Esophagus mucosa (tissue), 1 donor: ENCODE measurements around the gene SELENOO. TPM values are rescaled to one million over a fixed set of nuclear protein-coding genes. Genes with fewer than 3 reads are reported as not detected.

Experiments used
- ATAC-seq: fragments of 200-7000 bp; cut with Tn5 transposase; one replicate; pipeline ENCODE4 v1.9.1; 2020
- total RNA-seq: library from RNA; stranded (reverse); gene quantifications from one replicate; pipeline ENCODE4 v1.2.4, GENCODE V29; 2023
- donor health status: DM: yes; HTN: yes; CAD: no.

SELENOO gene
- total RNA-seq, 1 donor from 2014 or later, result 13.3 TPM

DNA sequence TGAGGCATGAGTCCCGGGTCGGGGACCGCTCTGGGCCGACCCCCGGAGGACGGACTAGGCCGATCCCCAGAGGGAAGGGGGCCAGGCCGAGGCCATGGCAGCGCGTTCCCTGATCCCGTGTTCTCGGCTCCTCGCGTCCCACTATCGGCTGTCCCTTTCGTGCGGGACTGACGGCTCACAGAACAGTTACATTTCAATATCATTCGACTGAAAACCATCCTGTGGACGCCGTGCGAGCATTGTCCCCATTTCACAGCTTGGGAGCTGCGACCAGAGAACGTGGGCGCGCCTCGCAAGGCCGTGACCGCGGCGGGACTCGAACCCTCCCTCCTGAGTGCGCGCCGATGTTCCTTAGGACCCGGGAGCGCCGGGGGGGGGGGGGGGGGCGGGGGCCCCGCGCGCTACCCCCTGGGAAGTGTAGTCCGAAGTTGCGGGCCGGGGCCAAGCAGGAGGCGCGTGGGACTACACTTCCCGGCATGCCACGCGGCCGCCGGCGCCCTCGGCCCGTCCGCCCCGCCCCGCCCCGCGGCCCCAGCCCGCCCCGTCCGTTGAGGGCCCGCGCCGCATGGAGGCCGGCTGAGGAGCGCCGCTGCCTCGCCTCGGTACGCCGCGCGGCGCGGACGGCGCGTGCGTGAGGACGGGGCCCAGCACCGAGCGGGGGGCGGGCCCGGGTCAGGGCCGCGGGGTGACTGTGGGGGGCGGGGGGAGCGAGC lies 15.3 kb upstream of the SELENOO start, which contains the start of gene TRABD:
TSS of gene TRABD (plus strand) at position 539 of the 713 bp plus-strand sequence. CDS start 7,148 bp downstream, outside the sequence.
- peak; percentile 74 for ATAC-seq

GRCh38 chr22:50186181-50186714 lies 14.6 kb upstream of the SELENOO start:
- no peak for ATAC-seq

- peak; percentile 1 for ATAC-seq
Observed at GRCh38 chr22:50186761-50187523, 13.9 kb upstream of the SELENOO start.

DNA sequence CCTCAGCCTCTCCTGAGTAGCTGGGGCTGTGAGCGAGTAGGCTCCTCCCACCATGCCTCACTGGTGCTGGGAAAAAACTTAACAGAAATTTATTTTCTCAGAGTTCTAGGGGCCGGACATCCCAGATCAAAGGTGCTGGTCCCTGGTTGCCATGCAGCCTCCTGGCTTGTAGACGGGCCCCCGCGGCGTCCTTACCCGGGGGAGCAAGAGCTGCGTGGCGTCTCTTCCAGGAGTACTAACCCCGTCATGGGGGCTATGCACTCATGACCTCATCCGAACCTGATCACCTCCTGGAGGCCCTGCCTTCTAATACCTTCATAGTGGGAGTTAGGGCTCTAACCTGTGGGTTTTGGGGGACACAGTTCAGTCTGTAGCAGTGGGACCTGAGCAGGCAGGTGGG lies 12.5 kb upstream of the SELENOO start:
- no peak for ATAC-seq

- no peak for ATAC-seq
Observed at GRCh38 chr22:50189184-50189848, 11.5 kb upstream of the SELENOO start.

DNA sequence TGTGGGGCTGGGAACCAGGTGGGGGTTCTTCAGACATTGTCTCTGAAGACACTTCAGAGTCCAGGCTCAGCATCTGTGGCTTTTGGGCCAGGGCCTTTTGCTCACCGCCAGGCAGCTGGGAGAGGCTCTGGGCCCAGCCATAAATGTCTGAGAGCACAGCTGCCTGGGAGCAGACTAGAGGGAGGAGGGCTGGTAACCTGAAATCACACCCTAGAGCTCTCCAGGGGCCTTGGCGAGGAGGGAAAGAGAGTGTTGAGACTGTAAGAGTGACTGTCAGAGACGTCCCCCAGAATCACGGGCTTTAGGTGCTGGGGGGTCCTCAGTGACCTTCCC lies 11.0 kb upstream of the SELENOO start:
- ATAC-seq, result peak; percentile 1

DNA sequence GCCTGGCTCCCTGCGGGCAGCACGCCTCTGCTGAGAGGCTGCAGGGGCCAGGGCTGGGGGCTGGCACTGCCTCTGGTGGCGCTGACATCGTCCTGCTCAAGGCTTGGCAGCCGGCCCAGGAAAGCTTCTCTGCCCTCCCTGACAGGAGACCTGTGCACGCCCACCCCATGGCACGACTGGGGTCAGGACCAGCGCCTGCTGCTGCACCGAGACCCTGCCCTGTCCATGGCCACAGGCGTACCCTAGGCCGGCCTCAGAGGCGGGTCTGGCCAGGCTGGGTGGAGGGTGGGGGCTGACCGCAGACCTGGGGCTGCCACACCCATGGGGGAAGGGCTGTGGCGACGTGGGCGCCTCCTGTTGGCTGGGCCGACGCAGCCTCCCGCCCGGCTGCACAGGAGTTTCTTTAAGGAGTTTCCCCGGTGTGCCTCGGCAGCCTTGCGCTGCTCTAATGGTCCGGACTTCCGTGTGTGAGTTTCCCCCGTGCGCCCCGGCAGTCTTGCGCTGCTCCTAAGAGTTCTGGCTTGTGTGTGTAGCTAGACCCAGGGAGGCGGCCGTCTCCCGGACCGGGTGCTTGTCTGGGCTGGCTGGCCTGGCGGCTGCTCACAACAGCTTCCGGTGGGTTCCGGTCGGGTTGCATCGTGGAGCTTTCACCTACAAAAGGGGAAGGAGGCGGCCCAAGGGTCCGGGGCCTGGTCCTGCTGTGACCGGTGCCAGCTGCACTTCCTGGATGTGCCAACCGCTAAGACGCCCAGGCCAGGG lies 10.4 kb upstream of the SELENOO start:
- peak; percentile 68 for ATAC-seq

- peak; percentile 3 for ATAC-seq
Observed at GRCh38 chr22:50190941-50191741, 9.7 kb upstream of the SELENOO start.

DNA sequence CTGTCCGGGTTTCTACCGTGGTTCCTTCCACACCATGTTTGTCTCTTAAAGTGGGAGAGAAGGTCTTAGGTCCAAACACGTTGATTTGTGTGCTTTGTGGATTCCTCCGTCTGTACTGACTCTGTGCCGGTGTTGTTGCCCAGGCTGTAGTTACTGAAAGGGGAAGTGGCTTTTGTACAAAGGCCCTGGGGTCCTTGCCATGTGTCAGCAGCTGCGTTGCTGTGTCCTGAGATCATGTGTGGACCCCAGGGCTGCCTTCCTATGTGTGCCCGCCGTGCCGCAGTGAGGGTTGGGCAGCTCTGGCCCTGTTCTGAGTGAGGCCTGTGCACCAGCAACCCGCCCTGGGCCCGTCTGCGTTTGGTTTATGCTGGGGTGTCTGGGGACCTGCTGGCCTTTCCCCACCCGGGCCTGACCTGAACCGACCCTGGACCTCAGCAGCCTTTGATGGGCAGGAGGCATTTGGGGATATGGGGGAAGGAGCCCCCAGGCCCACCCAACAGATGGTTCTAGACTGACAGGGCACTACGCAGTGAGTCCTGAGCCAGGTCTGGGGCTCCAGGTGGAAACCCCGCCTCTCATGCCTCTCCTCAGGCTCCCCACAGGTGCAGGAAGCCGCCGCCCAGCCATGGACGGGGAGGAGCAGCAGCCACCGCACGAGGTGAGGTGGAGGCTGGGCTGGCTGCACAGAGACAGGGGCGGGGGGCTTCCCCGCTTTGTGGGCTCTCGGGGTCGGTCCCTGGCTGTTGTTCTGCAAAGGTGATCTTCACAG lies 8.2 kb upstream of the SELENOO start:
- ATAC-seq, result no peak

DNA sequence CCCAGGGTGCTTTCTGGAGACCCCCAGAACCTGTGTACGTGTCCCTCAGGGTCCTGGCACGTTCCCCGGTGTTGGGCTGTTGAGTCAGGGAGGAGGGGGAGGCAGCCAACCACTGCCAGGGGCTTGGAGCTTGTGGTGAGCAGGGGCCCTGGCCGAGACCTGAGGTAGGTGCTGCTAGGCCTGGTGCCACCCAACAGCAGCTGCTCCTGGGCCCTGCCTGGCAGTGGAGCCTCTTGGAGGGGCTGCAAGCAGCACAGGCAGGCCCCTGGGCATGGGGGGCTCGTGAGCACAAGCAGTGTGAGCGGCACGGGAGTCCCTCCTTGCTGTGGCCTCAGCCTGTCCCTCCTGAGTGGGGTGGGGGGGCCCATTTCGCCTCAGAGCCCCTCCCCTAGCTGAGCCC lies 7.2 kb upstream of the SELENOO start:
- no peak for ATAC-seq

- no peak for ATAC-seq
Observed at GRCh38 chr22:50194037-50194805, 6.6 kb upstream of the SELENOO start.

DNA sequence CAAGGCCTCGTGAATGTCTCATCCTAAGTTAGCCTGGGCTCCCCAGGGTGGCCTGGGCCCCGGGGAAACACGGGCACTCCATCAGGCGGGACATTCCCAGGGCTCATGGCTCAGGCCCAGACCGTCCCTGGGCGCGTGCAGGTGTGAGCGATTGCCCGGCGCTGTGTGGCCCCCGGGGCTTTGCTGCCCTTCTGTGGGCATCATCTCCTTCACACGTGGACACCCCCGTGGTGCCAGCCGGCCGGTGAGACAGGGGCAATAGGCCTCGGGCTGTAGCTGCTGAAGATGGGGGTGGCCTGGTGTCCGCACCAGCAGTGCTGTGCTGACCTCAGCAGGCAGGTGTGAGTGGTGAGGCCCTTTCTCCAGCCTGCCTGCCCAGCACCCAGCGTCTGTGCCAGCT lies 4.6 kb upstream of the SELENOO start:
- no peak for ATAC-seq

DNA sequence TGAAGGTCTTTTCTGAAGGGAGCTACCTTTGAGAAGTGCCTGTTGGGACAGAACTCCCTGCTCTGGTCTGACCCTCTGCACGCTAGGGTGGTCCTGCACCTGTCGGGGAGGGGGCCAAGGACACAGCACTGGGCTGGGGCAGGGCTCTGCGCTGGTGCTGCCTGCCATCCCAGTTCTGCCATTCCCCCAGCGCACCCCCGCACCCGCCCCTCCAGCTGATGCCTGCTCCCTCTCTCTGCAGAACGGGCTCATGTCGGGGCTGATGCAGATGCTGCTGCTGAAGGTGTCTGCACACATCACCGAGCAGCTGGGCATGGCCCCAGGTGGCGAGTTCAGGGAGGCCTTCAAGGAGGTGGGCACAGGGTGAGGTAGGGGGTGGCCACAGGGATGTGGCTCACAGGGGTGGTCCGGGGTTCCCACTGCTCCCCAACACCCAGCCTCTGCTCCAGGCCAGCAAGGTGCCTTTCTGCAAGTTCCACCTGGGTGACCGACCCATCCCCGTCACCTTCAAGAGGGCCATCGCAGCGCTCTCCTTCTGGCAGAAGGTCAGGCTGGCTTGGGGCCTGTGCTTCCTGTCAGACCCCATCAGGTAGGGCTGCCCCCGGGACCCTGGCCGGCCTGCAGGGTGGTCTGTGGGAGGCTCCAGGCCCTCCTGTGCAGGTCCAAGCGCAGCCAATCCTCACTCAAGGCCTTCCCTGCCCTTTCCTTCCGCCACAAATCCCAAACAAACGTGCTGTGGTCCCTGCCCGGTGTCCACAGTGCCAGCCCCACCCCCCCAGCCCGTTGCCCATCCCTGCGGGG lies 3.6 kb upstream of the SELENOO start:
- no peak for ATAC-seq

- no peak for ATAC-seq
Observed at GRCh38 chr22:50197856-50198623, 2.8 kb upstream of the SELENOO start.

GRCh38 chr22:50198624-50199017 lies 2.2 kb upstream of the SELENOO start:
- ATAC-seq, result no peak

DNA sequence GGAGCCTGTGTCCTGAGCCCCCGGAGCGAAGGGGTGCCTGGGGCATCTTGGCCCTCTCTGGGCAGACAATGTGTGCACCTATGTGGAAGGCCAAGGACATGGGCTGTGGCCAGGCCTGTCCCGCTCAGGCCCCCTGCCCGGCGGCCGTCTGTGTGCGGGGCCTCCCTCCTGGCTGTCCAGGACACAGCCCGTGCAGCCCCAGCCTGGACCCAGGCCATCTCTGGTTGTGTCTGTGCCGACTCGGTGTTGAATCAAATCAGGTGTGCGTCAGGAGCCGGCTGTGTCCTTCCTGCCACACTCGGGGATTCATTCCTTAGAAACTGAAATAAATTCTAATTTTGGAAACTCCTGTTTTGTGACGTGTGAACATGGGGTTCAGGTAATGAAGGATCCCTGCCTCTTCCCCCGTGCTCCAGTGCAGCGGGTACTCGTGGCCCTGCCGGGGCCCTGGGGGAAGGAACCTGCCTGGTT lies 1.5 kb upstream of the SELENOO start:
- no peak for ATAC-seq

DNA sequence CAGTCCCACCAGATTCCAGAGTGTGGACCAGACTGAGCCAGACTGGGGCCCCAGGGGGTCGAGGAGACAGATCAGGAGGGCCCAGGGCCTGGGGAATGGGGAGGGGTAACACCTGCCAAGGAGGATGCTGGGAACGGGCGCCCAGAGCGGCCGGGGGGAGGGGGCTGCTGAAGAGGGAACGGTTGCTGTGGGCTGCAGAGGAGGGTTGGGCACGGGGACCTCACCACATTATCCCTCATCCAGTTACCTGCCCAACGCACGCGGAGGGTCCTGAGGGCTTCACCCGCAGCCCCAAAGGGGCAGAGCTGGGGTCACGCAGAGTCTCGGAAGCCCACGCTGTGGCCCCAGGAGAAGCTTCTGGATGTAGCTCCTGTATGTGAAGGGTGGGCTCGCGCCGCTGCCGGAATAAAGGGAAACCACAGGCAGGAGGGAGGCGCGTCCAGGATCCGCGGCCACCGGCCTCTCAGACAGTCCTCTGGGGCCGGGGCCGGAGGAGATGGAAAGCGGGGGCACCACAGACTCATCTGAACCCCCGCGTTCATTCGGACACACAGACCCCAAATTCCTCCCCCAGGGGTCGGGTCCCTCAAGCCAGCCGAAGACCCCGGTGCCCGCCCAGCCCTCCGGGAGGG lies 866 bp upstream of the SELENOO start:
- ATAC-seq, result peak; percentile 3
